Adrenal gland (tissue), 12 donors: Measurements from ENCODE around the gene GNPAT. TPM values are rescaled to one million over a fixed set of nuclear protein-coding genes. Genes with fewer than 3 reads are reported as not detected.

Experiments
- DNase-seq, 7 donors: peaks; one replicate each; pipeline ENCODE4 v3.0.0-alpha.2; 2019 to 2020
- H3K27ac ChIP-seq, 5 donors: fragments of 200-600 bp; sonication (generic) in 4 of 5; 1 replicate in 3 of 5; 2 replicates in 2 of 5; pipeline versions ENCODE4 v1.5.1 to v1.8.0; 2016 to 2020; ENCODE audit warnings: mild to moderate bottlenecking in 1 of 5
- H3K27me3 ChIP-seq: fragments of 200-600 bp; 2 replicates; pipeline ENCODE4 v1.8.0; 2021
- H3K36me3 ChIP-seq, 2 donors: fragments of 200-600 bp; replicated peaks in 1 of 2; 1 replicate in 1 of 2; 2 replicates in 1 of 2; pipeline versions ENCODE4 v1.5.1 to v1.8.0; 2018 to 2022
- H3K4me1 ChIP-seq, 2 donors: fragments of 200-600 bp; replicated peaks in 1 of 2; 1 replicate in 1 of 2; 2 replicates in 1 of 2; pipeline versions ENCODE4 v1.5.1 to v1.8.0; 2018 to 2021
- H3K4me3 ChIP-seq, 4 donors: fragments of 200-600 bp; sonication (generic) in 3 of 4; one replicate each; pipeline ENCODE4 v1.5.1; 2016 to 2018
- H3K9me3 ChIP-seq, 3 donors: fragments of 200-600 bp; sonication (generic) in 1 of 3; replicated peaks in 1 of 3; 1 replicate in 2 of 3; 2 replicates in 1 of 3; pipeline versions ENCODE4 v1.5.1 to v1.8.0; 2016 to 2021
- CTCF ChIP-seq, 6 experiments: fragments of 450-650 bp in 4 of 6; fragments of 200-600 bp in 2 of 6; sonication (generic) in 1 of 6; IDR thresholded peaks; 1 replicate in 5 of 6; 2 replicates in 1 of 6; pipeline versions ENCODE4 v1.5.1 to v1.8.0; 2016 to 2021; ENCODE audit warnings: antibody characterized with exemption in 6 of 6, mild to moderate bottlenecking in 2 of 6, moderate library complexity in 1 of 6
- POLR2A ChIP-seq, 2 donors: fragments of 450-650 bp; IDR thresholded peaks; one replicate each; pipeline ENCODE4 v1.6.1; 2017; ENCODE audit warnings: antibody characterized with exemption in 2 of 2, mild to moderate bottlenecking in 2 of 2, moderate library complexity in 1 of 2
- WGBS, 4 donors: extraction: QIAGEN DNeasy Blood & Tissue Kit in 2 of 4; methylation state at CpG; one replicate each; pipeline versions ENCODE4 v1.1.5 to v1.1.7; 2013 to 2017; 5-methylcytosine and 5-hydroxymethylcytosine counted together
- intact Hi-C, 2 donors: fragments of 100-400 bp; cut with DNase I; formaldehyde crosslinking; loops; one replicate each; pipeline versions ENCODE4 v1.14.1 to v1.15.0; 2022 to 2023
- polyA plus RNA-seq, 3 donors: library from polyadenylated mRNA; stranded (reverse); fragments of 200-250 nt in 2 of 3; fragments of 350-450 nt in 1 of 3; fragmentation: Illumina TruSeq in 1 of 3; extraction: RNeasy Lipid Tissue Mini Kit (QIAGEN cat#74804) in 1 of 3; gene quantifications; one replicate each; pipeline ENCODE4 v1.2.3, GENCODE V29; 2013 to 2014
- total RNA-seq, 9 donors: library from RNA; depleted of rRNA in 4 of 9; stranded (reverse); fragments of >200 nt in 4 of 9; fragments of 120-200 nt in 1 of 9; fragmentation: NEBNext Ultra II Directional in 1 of 9; extraction: Animal tissue kit (Norgen Biotek cat#: 25700) in 1 of 9; gene quantifications; one replicate each; pipeline versions ENCODE4 v1.1.0 to v1.2.4, GENCODE V29; 2013 to 2023
- donor health status: healthy with polysubstance abuse.
- donor health status: Bipolar disorder and iron deficiency.
- donor health status: DM: yes; HTN: yes; CAD: no.
- donor health status: DM: no; HTN: no; CAD: no.
- donor health status: DM: no; HTN: no; CAD: no.
- donor health status: DM: yes; HTN: yes; CAD: no.

The GNPAT gene
- total and polyA plus RNA-seq, 12 donors: 27.0 to 91.9 (median 49.7) TPM

DNA sequence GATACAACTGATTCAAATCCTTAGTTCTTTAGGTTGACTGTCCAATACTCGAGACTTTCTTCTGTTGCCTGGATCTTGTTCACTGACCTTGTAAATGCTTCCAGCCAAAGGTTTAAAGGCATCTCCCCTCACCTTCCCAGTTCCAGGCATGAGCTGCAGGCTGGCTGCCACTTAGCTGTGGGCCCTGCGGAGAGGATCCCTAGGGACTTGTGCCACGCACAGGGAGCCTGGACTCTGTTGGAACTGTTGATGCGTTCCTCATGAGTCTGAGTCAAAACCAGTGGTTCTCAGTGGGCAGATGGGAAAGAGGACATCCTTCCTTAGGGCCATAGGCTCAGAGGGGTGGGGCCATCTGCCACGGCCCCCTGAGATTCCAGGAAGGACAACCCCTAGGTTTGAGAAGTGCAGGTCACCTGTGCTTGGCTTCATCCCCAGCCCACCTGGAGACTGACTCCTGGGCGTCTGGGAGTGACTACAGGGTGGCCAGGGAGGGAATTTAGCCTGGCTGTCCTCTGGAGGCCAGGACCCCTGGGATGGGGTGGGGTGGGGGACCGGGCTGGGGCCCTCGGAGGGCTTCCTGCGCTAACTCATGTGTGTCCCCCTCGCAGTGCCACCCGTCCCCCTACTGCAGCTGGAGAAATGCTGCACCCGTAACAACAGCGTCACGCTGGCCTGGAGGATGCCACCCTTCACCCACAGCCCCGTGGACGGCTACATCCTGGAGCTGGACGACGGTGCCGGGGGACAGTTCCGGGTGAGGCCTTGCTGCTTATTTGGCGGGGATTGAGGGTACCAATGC, 37.6 kb upstream of the GNPAT start:
- 83 to 86% (median 85%) methylated on average over 7 to 21 of the region's 21 CpGs for WGBS, 4 donors
- Histone ChIP-seq H3K27me3 (no peaks in the 10 kb centered on the region), H3K27ac (no peak overlapping the region), H3K9me3 (no peaks in the 10 kb centered on the region), H3K4me1 (peaks cover 0 to 11% of the 10 kb centered on the region in 2 donors), H3K4me3 (no peak overlapping the region), H3K36me3 (no peaks in the 10 kb centered on the region)
- DNase-seq: no peak
- TF ChIP-seq POLR2A (IDR thresholded peaks at IDR 0.05) (no peak), CTCF (IDR thresholded peaks at IDR 0.05) (no peak)
- intact Hi-C loops: no loop called here

- no peaks in the 10 kb centered on the region for H3K27me3 ChIP-seq
- intact Hi-C loops: no loop called here
- H3K4me1 ChIP-seq: no peaks in the 10 kb centered on the region
- H3K4me3 ChIP-seq: no peak overlapping the region
- 55 to 57% (median 56%) methylated on average over 5 to 8 of the region's 8 CpGs for WGBS, 4 donors
- TF ChIP-seq CTCF (IDR thresholded peaks at IDR 0.05) (no peak), POLR2A (IDR thresholded peaks at IDR 0.05) (no peak)
- H3K36me3 ChIP-seq: no peaks in the 10 kb centered on the region
- H3K27ac ChIP-seq: no peak overlapping the region
- no peak for DNase-seq
- no peaks in the 10 kb centered on the region for H3K9me3 ChIP-seq
Measured at GRCh38 chr1:231206856-231207255, 34.2 kb upstream of the GNPAT start.

GRCh38 chr1:231207437-231207836, 33.6 kb upstream of the GNPAT start:
- Histone ChIP-seq H3K36me3 (no peaks in the 10 kb centered on the region), H3K9me3 (no peaks in the 10 kb centered on the region), H3K27me3 (no peaks in the 10 kb centered on the region), H3K27ac (no peak overlapping the region), H3K4me1 (no peaks in the 10 kb centered on the region), H3K4me3 (no peak overlapping the region)
- TF ChIP-seq CTCF (IDR thresholded peaks at IDR 0.05) (no peak), POLR2A (IDR thresholded peaks at IDR 0.05) (no peak)
- WGBS, 4 donors: 69 to 84% (median 83%) methylated on average over 3 of the region's 3 CpGs
- intact Hi-C loops: no loop called here
- no peak for DNase-seq

GRCh38 chr1:231208980-231209379, 32.0 kb upstream of the GNPAT start:
- H3K4me3 ChIP-seq: no peak overlapping the region
- no peaks in the 10 kb centered on the region for H3K4me1 ChIP-seq
- H3K36me3 ChIP-seq: no peaks in the 10 kb centered on the region
- no peak for TF ChIP-seq CTCF (IDR thresholded peaks at IDR 0.05)
- TF ChIP-seq POLR2A (IDR thresholded peaks at IDR 0.05): no peak
- DNase-seq: no peak
- H3K9me3 ChIP-seq: no peaks in the 10 kb centered on the region
- intact Hi-C loops: no loop called here
- 87 to 95% (median 93%) methylated on average over 7 to 14 of the region's 14 CpGs for WGBS, 4 donors
- H3K27ac ChIP-seq: no peak overlapping the region
- no peaks in the 10 kb centered on the region for H3K27me3 ChIP-seq
